NT2/D1 (cell line): ENCODE data around the gene DIAPH3.

Experiments
- DNase-seq: peaks from one replicate; pipeline ENCODE4 v3.0.0-alpha.2; 2011; ENCODE audit warnings: low read depth, low spot score
- H3K27me3 ChIP-seq: 2 replicates; pipeline ENCODE4 v1.6.0; 2011; ENCODE audit warnings: mild to moderate bottlenecking; ENCODE audit not compliant: insufficient read length, insufficient read depth
- H3K36me3 ChIP-seq: 2 replicates; pipeline ENCODE4 v1.6.1; 2011; ENCODE audit warnings: mild to moderate bottlenecking, low read length, mixed read lengths; ENCODE audit not compliant: insufficient read depth, insufficient read length
- H3K4me1 ChIP-seq: 2 replicates; pipeline ENCODE4 v1.5.1; 2011; ENCODE audit not compliant: insufficient read depth, insufficient read length
- H3K4me3 ChIP-seq: 2 replicates; pipeline ENCODE4 v1.5.1; 2011; ENCODE audit warnings: low read depth; ENCODE audit not compliant: insufficient read length
- H3K9ac ChIP-seq: 2 replicates; pipeline ENCODE4 v1.6.0; 2011; ENCODE audit warnings: low read depth; ENCODE audit not compliant: insufficient read length
- H3K9me3 ChIP-seq: 2 replicates; pipeline ENCODE4 v1.5.1; 2011; ENCODE audit warnings: mild to moderate bottlenecking, low read length; ENCODE audit not compliant: insufficient read depth
- SUZ12 ChIP-seq: IDR thresholded peaks from 2 replicates; pipeline ENCODE4 v1.6.1; 2011; ENCODE audit not compliant: insufficient read length, insufficient read depth; ENCODE audit errors: extremely low read depth
- YY1 ChIP-seq: IDR thresholded peaks from 2 replicates; pipeline ENCODE4 v1.6.1; 2011; ENCODE audit not compliant: insufficient read length, insufficient read depth
- ZNF274 ChIP-seq: IDR thresholded peaks from 2 replicates; pipeline ENCODE4 v1.6.1; 2011; ENCODE audit warnings: mild to moderate bottlenecking, low read depth, low read length

DIAPH3 gene

GRCh38 chr13:60152114-60152513 lies 11.6 kb downstream of the DIAPH3 start:
- H3K9ac ChIP-seq = no peak overlapping the region
- H3K9me3 ChIP-seq = no peaks in the 10 kb centered on the region
- H3K27me3 ChIP-seq = no peaks in the 10 kb centered on the region
- DNase-seq = no peak
- H3K4me1 ChIP-seq = no peaks in the 10 kb centered on the region
- H3K4me3 ChIP-seq = no peak overlapping the region
- TF ChIP-seq YY1 (no peak), ZNF274 (no peak), SUZ12 (no peak)
- H3K36me3 ChIP-seq = no peaks in the 10 kb centered on the region

DNA sequence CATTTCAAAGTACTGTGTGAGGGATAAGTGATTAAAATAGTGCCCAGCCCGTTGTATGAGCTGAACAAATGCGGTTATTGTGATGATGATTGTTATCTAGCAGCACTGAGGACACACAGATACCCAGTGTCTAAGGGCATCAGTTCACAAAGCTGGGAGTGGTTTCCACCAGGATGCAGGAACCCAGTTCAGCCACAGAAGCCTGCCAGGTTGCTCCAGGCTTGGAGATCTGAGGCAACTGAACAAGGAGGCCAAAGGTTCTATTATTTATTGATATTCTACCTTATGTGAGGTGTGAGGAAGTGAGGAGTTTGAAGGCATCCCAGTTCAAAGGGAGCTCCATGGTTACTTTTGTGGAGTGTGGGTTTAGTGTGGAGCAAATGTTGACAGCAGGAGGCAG lies 13.2 kb downstream of the DIAPH3 start:
- Histone ChIP-seq H3K36me3 (no peaks in the 10 kb centered on the region), H3K9ac (no peak overlapping the region), H3K4me3 (no peak overlapping the region), H3K9me3 (no peaks in the 10 kb centered on the region), H3K4me1 (no peaks in the 10 kb centered on the region), H3K27me3 (no peaks in the 10 kb centered on the region)
- no peak for DNase-seq
- TF ChIP-seq ZNF274 (no peak), SUZ12 (no peak), YY1 (no peak)

DNA sequence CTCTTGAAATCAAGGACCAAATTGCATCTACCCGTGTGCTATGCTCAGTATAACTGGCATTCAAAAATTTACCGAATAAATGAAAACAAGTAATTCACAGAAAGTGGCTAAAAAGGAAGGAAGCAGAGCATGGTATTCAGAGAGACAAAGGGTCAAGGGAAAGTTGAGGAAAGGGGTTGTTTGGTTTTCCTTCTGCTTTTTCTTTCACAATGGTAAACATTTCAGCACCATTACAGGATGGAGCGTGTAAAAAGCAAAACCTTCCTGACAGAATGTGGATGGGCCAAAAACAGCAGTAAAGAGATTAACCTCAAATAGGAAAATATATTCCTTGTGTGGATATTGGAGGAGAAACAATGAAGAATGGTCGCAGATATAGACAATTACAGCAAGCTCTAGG lies 14.8 kb downstream of the DIAPH3 start:
- no peaks in the 10 kb centered on the region for H3K36me3 ChIP-seq
- no peaks in the 10 kb centered on the region for H3K4me1 ChIP-seq
- H3K27me3 ChIP-seq = no peaks in the 10 kb centered on the region
- no peak overlapping the region for H3K4me3 ChIP-seq
- TF ChIP-seq YY1 (no peak), ZNF274 (no peak), SUZ12 (no peak)
- no peak for DNase-seq
- H3K9ac ChIP-seq = no peak overlapping the region
- H3K9me3 ChIP-seq = no peaks in the 10 kb centered on the region

GRCh38 chr13:60147361-60147760 lies 16.4 kb downstream of the DIAPH3 start:
- H3K36me3 ChIP-seq = no peaks in the 10 kb centered on the region
- H3K27me3 ChIP-seq = no peaks in the 10 kb centered on the region
- no peak overlapping the region for H3K4me3 ChIP-seq
- TF ChIP-seq YY1 = no peak
- no peak for TF ChIP-seq SUZ12
- TF ChIP-seq ZNF274 = no peak
- H3K9ac ChIP-seq = no peak overlapping the region
- H3K4me1 ChIP-seq = no peaks in the 10 kb centered on the region
- no peak for DNase-seq
- H3K9me3 ChIP-seq = no peaks in the 10 kb centered on the region

DNA sequence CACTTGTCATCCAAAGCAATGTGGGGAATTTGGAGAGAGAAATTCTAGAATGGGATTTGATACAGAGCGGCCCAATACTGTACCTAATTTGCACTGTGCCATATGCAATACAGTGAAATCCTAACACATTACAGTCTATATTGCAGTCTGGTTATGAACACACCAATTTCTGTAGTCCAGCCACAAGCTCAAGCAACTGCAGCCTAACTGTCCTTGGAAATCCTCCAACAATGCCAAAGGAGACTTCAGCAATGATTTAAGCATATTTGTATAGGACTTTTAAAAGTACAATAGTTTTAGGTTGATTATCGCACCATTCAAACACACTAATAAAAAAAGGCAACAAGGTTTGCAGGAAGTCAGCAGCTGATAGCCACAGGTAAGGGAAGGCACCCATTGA lies 17.3 kb downstream of the DIAPH3 start:
- no peaks in the 10 kb centered on the region for H3K36me3 ChIP-seq
- H3K27me3 ChIP-seq = no peaks in the 10 kb centered on the region
- H3K9ac ChIP-seq = no peak overlapping the region
- no peak for DNase-seq
- no peak overlapping the region for H3K4me3 ChIP-seq
- TF ChIP-seq SUZ12 = no peak
- no peak for TF ChIP-seq YY1
- TF ChIP-seq ZNF274 = no peak
- no peaks in the 10 kb centered on the region for H3K9me3 ChIP-seq
- H3K4me1 ChIP-seq = no peaks in the 10 kb centered on the region

DNA sequence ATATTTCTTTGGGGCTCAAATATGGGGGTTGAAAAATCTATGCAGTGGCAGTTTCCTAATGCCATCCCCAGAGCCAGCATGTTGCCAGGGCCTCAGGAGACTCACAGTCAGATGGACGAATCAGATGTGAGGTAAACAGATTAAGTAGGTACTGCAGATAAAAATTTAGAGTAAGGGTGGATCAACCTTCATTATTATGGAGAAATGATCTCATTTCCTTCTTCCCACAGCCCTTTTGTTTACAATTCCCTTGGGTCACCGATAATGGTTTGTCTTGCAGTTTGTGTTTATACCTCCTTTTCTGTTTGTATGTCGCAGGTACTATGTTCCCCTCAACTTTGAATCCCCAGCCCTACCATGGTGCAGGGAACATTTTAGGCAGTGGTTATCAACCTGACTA lies 20.0 kb downstream of the DIAPH3 start:
- DNase-seq = no peak
- TF ChIP-seq ZNF274 (no peak), YY1 (no peak), SUZ12 (no peak)
- no peaks in the 10 kb centered on the region for H3K9me3 ChIP-seq
- no peaks in the 10 kb centered on the region for H3K36me3 ChIP-seq
- no peaks in the 10 kb centered on the region for H3K27me3 ChIP-seq
- H3K9ac ChIP-seq = no peak overlapping the region
- no peak overlapping the region for H3K4me3 ChIP-seq
- no peaks in the 10 kb centered on the region for H3K4me1 ChIP-seq

DNA sequence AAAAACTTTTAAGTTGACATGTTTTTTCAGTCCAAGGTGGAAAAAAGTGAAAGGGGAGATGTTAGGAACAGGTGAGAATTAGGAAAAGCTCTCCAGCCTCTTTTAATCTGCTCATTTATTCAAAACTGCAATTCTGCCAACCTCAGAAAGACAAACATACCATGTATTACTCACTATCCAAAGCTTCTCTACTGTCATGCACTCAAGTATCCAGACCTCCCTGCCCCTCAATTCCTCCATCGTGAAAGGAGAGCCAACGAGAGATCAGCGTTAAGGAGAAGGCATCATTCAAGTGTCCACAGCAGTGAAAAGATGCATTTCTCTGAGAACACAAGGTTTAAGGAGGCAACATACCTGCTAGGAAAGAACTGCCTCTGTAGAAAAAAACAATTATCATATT lies 24.5 kb downstream of the DIAPH3 start:
- Histone ChIP-seq H3K36me3 (no peaks in the 10 kb centered on the region), H3K4me1 (no peaks in the 10 kb centered on the region), H3K9ac (no peak overlapping the region), H3K27me3 (no peaks in the 10 kb centered on the region), H3K4me3 (no peak overlapping the region), H3K9me3 (no peaks in the 10 kb centered on the region)
- DNase-seq = no peak
- TF ChIP-seq SUZ12 = no peak
- no peak for TF ChIP-seq YY1
- TF ChIP-seq ZNF274 = no peak

GRCh38 chr13:60138674-60139073 lies 25.1 kb downstream of the DIAPH3 start:
- H3K4me1 ChIP-seq = no peaks in the 10 kb centered on the region
- H3K36me3 ChIP-seq = no peaks in the 10 kb centered on the region
- no peak for TF ChIP-seq SUZ12
- no peak for TF ChIP-seq ZNF274
- TF ChIP-seq YY1 = no peak
- no peak for DNase-seq
- no peak overlapping the region for H3K9ac ChIP-seq
- no peak overlapping the region for H3K4me3 ChIP-seq
- H3K27me3 ChIP-seq = no peaks in the 10 kb centered on the region
- H3K9me3 ChIP-seq = no peaks in the 10 kb centered on the region
